Tibial nerve (tissue), 3 donors: Measurements from ENCODE around the gene GPR35.

Experiments
- CTCF ChIP-seq, 5 experiments: fragments of 200-600 bp in 3 of 5; fragments of 450-650 bp in 2 of 5; sonication (generic) in 3 of 5; IDR thresholded peaks; one replicate each; pipeline ENCODE4 v1.5.1; 2016 to 2019; ENCODE audit warnings: antibody characterized with exemption in 5 of 5, mild to moderate bottlenecking in 3 of 5, moderate library complexity in 2 of 5
- POLR2A ChIP-seq, 2 donors: fragments of 450-650 bp; IDR thresholded peaks; one replicate each; pipeline ENCODE4 v1.6.1; 2017; ENCODE audit warnings: antibody characterized with exemption in 2 of 2, mild to moderate bottlenecking in 2 of 2, moderate library complexity in 2 of 2

GRCh38 chr2:240620149-240620731 lies 5.0 kb upstream of the GPR35 start:
- no peak for TF ChIP-seq POLR2A (IDR thresholded peaks at IDR 0.05)
- TF ChIP-seq CTCF (IDR thresholded peaks at IDR 0.05) = no peak
